Lung (tissue), 12 donors: ENCODE data around the gene HNRNPAB. TPM values are rescaled to one million over a fixed set of nuclear protein-coding genes. Genes with fewer than 3 reads are reported as not detected.

Experiments used
- ATAC-seq: fragments of 200-7000 bp; cut with Tn5 transposase; one replicate; pipeline ENCODE4 v1.9.1; 2020; ENCODE audit warnings: moderate number of reproducible peaks; ENCODE audit not compliant: insufficient read depth, low FRiP score
- DNase-seq, 3 donors: peaks; one replicate each; pipeline ENCODE4 v3.0.0-alpha.2; 2013 to 2017
- H3K27ac ChIP-seq, 2 donors: one replicate each; pipeline ENCODE4 v1.5.1; 2013; ENCODE audit warnings: mild to moderate bottlenecking in 2 of 2, moderate library complexity in 2 of 2, control low read depth in 1 of 2, inconsistent platforms in 1 of 2, low read depth in 1 of 2, low read length in 1 of 2
- H3K27me3 ChIP-seq, 3 donors: one replicate each; pipeline ENCODE4 v1.5.1; 2013; ENCODE audit warnings: low read length in 2 of 3; ENCODE audit not compliant: control insufficient read depth in 3 of 3, insufficient read depth in 3 of 3
- H3K36me3 ChIP-seq, 4 donors: one replicate each; pipeline ENCODE4 v1.5.1; 2013; ENCODE audit warnings: low read length in 4 of 4, mild to moderate bottlenecking in 1 of 4, moderate library complexity in 1 of 4; ENCODE audit not compliant: control insufficient read depth in 4 of 4, insufficient read depth in 4 of 4
- H3K4me1 ChIP-seq, 5 donors: one replicate each; pipeline ENCODE4 v1.5.1; 2013; ENCODE audit warnings: low read length in 5 of 5, mild to moderate bottlenecking in 2 of 5, moderate library complexity in 1 of 5; ENCODE audit not compliant: control insufficient read depth in 5 of 5, insufficient read depth in 5 of 5
- H3K4me3 ChIP-seq: one replicate; pipeline ENCODE4 v1.5.1; 2013; ENCODE audit warnings: mild to moderate bottlenecking, control low read depth, moderate library complexity
- H3K9ac ChIP-seq, 2 donors: one replicate each; pipeline ENCODE4 v1.5.1; 2013; ENCODE audit warnings: low read length in 2 of 2, control low read depth in 1 of 2; ENCODE audit not compliant: insufficient read depth in 1 of 2
- H3K9me3 ChIP-seq, 4 donors: one replicate each; pipeline ENCODE4 v1.5.1; 2013; ENCODE audit warnings: low read length in 3 of 4, mild to moderate bottlenecking in 1 of 4, moderate library complexity in 1 of 4; ENCODE audit not compliant: control insufficient read depth in 4 of 4, insufficient read depth in 3 of 4
- WGBS, 2 donors: extraction: QIAGEN DNeasy Blood & Tissue Kit; methylation state at CpG; one replicate each; pipeline ENCODE4 v1.1.7; 2013; 5-methylcytosine and 5-hydroxymethylcytosine counted together
- polyA plus RNA-seq, 2 donors: library from polyadenylated mRNA; stranded (reverse); fragments of 200-250 nt; gene quantifications; one replicate each; pipeline ENCODE4 v1.2.1, GENCODE V29; 2013
- total RNA-seq, 2 donors: library from RNA; depleted of rRNA in 1 of 2; stranded (reverse); fragments of >200 nt in 1 of 2; gene quantifications; one replicate each; pipeline ENCODE4 v1.2.1, GENCODE V29; 2014 to 2021
- TF ChIP-seq, protein P1 (sequence below): IDR thresholded peaks from 2 replicates; pipeline ENCODE4 v1.5.1; 2012; ENCODE audit warnings: mild to moderate bottlenecking; ENCODE audit errors: control extremely low read depth, extremely low read depth
- donor health status: control.
- donor health status: control.
- donor health status: Bipolar disorder and iron deficiency.
- donor health status: healthy.
- donor health status: DM: yes; HTN: yes; CAD: no.

HNRNPAB gene
- total and polyA plus RNA-seq, 4 donors, result 35.9 to 168 (median 131) TPM

DNA sequence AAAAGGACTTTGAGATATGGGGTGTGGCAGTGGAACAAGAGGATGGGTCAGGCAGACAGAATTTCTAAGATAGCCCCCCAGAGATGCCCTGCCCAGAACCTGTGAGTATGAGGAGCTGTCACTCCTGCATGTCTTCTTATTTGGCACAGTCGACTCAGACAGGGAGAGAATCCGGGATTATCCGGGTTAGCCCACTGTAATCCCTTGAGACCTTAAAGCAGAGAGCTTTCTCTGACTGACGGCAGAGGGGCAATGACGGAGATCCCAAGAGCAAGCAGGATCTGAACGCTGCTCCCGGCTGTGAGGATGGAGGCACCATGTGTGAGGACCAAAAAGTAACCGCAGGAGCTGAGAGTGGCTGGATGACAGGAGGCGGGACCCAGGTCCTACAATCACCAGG is 41.9 kb upstream of the HNRNPAB start:
- ATAC-seq, result no peak
- Histone ChIP-seq H3K9ac (no peak overlapping the region), H3K36me3 (no peaks in the 10 kb centered on the region), H3K4me1 (peaks cover 0 to 6% (median 0%) of the 10 kb centered on the region in 5 donors), H3K27me3 (peaks cover 0 to 20% (median 5%) of the 10 kb centered on the region in 3 donors), H3K9me3 (peaks cover 0 to 2% (median 0%) of the 10 kb centered on the region in 4 donors), H3K27ac (no peak overlapping the region), H3K4me3 (no peak overlapping the region)
- TF ChIP-seq, protein P1, sequence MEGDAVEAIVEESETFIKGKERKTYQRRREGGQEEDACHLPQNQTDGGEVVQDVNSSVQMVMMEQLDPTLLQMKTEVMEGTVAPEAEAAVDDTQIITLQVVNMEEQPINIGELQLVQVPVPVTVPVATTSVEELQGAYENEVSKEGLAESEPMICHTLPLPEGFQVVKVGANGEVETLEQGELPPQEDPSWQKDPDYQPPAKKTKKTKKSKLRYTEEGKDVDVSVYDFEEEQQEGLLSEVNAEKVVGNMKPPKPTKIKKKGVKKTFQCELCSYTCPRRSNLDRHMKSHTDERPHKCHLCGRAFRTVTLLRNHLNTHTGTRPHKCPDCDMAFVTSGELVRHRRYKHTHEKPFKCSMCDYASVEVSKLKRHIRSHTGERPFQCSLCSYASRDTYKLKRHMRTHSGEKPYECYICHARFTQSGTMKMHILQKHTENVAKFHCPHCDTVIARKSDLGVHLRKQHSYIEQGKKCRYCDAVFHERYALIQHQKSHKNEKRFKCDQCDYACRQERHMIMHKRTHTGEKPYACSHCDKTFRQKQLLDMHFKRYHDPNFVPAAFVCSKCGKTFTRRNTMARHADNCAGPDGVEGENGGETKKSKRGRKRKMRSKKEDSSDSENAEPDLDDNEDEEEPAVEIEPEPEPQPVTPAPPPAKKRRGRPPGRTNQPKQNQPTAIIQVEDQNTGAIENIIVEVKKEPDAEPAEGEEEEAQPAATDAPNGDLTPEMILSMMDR, result no peak
- WGBS, 2 donors, result 84 to 86% methylated on average over 9 of the region's 9 CpGs
- no peak for DNase-seq

DNA sequence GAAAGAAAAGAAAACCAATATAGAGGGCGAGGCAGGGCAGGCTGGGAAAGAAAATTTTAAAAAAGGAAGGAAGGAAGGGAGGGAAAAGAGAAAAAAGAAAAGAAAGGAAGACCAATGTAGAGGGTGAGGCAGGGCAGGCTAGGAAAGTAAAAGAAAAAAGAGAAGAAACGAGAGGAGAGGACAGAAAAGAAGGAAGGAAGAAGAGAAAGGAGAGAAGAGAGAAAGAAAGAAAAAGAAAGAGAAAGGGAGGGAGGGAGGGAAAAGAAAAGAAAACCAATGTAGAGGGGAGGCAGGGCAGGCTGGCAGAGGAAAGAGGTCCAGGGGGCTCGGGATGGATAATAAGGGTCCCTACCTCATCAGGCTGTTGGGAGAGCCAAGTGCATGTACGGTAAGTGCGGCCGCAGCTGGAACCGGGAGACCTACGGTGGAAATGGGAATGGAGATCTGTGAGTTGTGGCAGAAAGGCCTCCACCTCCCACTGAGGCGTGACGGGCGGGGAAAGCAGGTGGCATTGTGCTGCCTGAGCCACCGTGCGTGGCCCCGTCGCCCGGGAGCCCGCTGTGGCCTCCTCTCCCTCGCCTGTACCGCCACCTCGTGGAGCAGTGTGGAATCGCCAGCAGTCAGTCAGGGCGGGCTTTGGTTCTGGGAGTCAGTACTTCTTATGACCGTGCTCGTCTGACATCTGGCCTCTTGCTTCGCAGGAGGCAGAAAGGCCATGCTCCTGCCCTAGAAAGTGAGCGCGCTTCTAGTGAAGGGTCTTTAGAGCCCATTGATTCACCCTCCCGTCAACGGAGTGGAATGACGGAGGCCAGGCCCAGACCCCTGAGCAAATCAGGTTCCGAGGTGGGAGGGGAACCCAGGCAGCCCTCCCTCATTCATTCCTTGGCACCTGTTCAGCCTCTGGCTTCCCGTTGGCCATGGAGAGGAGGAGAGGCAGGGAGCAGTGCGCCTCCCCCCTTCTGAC is 40.3 kb upstream of the HNRNPAB start:
- TF ChIP-seq, protein P1, result peak; percentile 99
- peaks cover 0 to 6% (median 0%) of the 10 kb centered on the region in 5 donors for H3K4me1 ChIP-seq
- H3K27ac ChIP-seq, result no peak overlapping the region
- 12% methylated on average over 33 of the region's 33 CpGs for WGBS, 2 donors
- H3K27me3 ChIP-seq, result peaks cover 0 to 20% (median 6%) of the 10 kb centered on the region in 3 donors
- H3K9ac ChIP-seq, result no peak overlapping the region
- H3K36me3 ChIP-seq, result no peaks in the 10 kb centered on the region
- ATAC-seq (peak; percentile 98), DNase-seq (peak; percentile 75 to 84 (median 76))
- H3K9me3 ChIP-seq, result peaks cover 0 to 2% (median 0%) of the 10 kb centered on the region in 4 donors
- no peak overlapping the region for H3K4me3 ChIP-seq

DNA sequence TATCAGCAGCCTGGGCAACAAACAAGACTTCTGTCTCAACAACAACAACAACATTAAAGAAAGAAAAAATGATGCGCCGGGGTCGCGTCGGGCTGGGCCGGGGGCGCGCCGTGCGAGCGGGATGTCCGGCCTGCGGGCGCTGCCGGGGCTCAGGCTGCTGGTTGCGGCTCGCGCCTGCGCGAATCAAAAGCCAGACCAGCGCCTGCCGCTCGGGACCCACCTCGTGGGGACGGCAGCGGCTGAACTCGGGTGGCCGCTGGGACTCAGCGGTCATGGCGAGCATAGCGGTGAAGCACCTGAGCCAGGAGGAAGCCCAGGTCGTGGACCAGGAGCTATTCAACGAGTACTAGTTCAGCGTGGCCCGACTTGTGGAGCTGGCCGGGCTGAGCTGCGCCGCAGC is 38.8 kb upstream of the HNRNPAB start:
- Histone ChIP-seq H3K9me3 (peaks cover 0 to 2% (median 0%) of the 10 kb centered on the region in 4 donors), H3K27me3 (peaks cover 0 to 20% (median 7%) of the 10 kb centered on the region in 3 donors), H3K9ac (no peak overlapping the region), H3K36me3 (no peaks in the 10 kb centered on the region), H3K4me1 (peaks cover 0 to 6% (median 0%) of the 10 kb centered on the region in 5 donors), H3K4me3 (no peak overlapping the region), H3K27ac (no peak overlapping the region)
- no peak for ATAC-seq
- no peak for DNase-seq
- WGBS, 2 donors, result 39 to 58% methylated on average over 38 of the region's 38 CpGs
- TF ChIP-seq, protein P1, result no peak
